Measurements from ENCODE around the gene LCP2. TPM values are rescaled to one million over a fixed set of nuclear protein-coding genes. Genes with fewer than 3 reads are reported as not detected.

The LCP2 gene
- total RNA-seq, 1 donor from 2014 or later = 0.09 TPM

DNA sequence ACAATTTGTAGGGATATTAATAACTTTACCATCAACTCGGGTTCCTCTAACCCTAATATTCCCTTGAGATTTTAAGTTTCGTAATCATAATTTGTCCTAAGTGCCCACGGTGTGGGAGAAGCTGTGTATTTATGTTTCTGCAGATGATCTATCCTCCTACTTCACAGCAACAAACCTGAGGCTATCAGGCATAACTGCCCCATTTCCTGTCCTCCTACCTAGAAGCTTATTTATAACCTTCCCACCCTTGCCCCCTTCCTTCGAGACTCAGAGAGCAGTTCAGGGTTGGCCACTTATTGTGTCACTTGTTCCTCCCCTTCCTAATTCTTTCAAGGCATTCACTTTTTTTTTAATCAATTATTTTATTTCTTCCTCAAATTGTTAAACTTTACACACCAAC is 29.6 kb upstream of the LCP2 start:
- no peaks in the 10 kb centered on the region for H3K36me3 Mint-ChIP-seq (ENCODE audit: low read depth, unreplicated experiment)
- H4K20me1 ChIP-seq (ENCODE audit: insufficient read depth, low read length) = no peaks in the 10 kb centered on the region
- H3K4me1 ChIP-seq (ENCODE audit: insufficient read depth, low read length) = no peaks in the 10 kb centered on the region
- TF ChIP-seq, protein P1, sequence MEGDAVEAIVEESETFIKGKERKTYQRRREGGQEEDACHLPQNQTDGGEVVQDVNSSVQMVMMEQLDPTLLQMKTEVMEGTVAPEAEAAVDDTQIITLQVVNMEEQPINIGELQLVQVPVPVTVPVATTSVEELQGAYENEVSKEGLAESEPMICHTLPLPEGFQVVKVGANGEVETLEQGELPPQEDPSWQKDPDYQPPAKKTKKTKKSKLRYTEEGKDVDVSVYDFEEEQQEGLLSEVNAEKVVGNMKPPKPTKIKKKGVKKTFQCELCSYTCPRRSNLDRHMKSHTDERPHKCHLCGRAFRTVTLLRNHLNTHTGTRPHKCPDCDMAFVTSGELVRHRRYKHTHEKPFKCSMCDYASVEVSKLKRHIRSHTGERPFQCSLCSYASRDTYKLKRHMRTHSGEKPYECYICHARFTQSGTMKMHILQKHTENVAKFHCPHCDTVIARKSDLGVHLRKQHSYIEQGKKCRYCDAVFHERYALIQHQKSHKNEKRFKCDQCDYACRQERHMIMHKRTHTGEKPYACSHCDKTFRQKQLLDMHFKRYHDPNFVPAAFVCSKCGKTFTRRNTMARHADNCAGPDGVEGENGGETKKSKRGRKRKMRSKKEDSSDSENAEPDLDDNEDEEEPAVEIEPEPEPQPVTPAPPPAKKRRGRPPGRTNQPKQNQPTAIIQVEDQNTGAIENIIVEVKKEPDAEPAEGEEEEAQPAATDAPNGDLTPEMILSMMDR (IDR thresholded peaks at IDR 0.05; ENCODE audit: insufficient read depth, low read depth, low read length) = no peak
- no peak for TF ChIP-seq EZH2 (IDR thresholded peaks at IDR 0.05; ENCODE audit: insufficient read depth, low read length)
- no peak overlapping the region for H3K27ac ChIP-seq (ENCODE audit: low read depth, low read length)
- no peak overlapping the region for H3K9ac ChIP-seq (ENCODE audit: low read length)
- H3K9me3 Mint-ChIP-seq (ENCODE audit: unreplicated experiment) = no peaks in the 10 kb centered on the region
- H3K9me3 ChIP-seq (ENCODE audit: insufficient read depth, low read depth, low read length) = no peaks in the 10 kb centered on the region
- H3K4me3 ChIP-seq (ENCODE audit: insufficient read depth, low read depth, low read length) = no peak overlapping the region
- peaks cover 9% of the 10 kb centered on the region for H3K4me1 Mint-ChIP-seq (ENCODE audit: low read depth, unreplicated experiment)
- FAIRE-seq (no peak), DNase-seq (ENCODE audit: low read depth) (no peak)
- H3K36me3 ChIP-seq (ENCODE audit: insufficient read depth, low read length) = no peaks in the 10 kb centered on the region
- no peak overlapping the region for H3K4me3 Mint-ChIP-seq (ENCODE audit: unreplicated experiment)
- H3K4me2 ChIP-seq (ENCODE audit: low read length) = no peak overlapping the region
- H2AFZ ChIP-seq (ENCODE audit: low read depth, low read length) = no peak overlapping the region
- no peaks in the 10 kb centered on the region for H3K79me2 ChIP-seq (ENCODE audit: insufficient read depth, low read length)
- H3K27me3 Mint-ChIP-seq (ENCODE audit: low read depth, unreplicated experiment) = no peaks in the 10 kb centered on the region
- no peak overlapping the region for H3K27ac Mint-ChIP-seq (ENCODE audit: unreplicated experiment)
- H3K27me3 ChIP-seq (ENCODE audit: insufficient read depth, low read length) = peaks cover 7% of the 10 kb centered on the region

DNA sequence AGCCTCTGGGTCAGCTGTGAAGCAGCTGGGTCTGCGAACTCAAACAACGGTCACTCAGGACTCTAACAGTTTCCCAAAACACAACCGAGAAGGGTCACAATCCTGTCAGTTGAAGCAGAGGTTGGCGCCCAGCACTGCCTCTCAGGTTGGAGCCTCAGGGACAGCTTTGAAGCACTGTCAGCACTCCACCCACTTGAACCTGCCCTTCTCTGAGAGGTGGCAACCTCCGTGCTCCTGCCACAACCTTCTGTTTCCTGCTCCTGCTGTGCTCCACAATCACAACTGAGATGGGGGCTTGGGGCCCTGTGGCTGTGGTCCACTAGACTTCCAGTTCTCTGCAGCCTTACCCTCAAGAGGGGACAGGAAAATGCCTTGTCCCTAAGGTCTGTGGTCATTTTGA is 21.7 kb upstream of the LCP2 start:
- no peak overlapping the region for H3K9ac ChIP-seq (ENCODE audit: low read length)
- Mint-ChIP-seq H3K36me3 (ENCODE audit: low read depth, unreplicated experiment) (no peaks in the 10 kb centered on the region), H3K27me3 (ENCODE audit: low read depth, unreplicated experiment) (peaks cover 5% of the 10 kb centered on the region), H3K27ac (ENCODE audit: unreplicated experiment) (no peak overlapping the region), H3K9me3 (ENCODE audit: unreplicated experiment) (peaks cover 2% of the 10 kb centered on the region), H3K4me3 (ENCODE audit: unreplicated experiment) (no peak overlapping the region), H3K4me1 (ENCODE audit: low read depth, unreplicated experiment) (peaks cover 11% of the 10 kb centered on the region)
- no peak overlapping the region for H2AFZ ChIP-seq (ENCODE audit: low read depth, low read length)
- no peaks in the 10 kb centered on the region for H3K9me3 ChIP-seq (ENCODE audit: insufficient read depth, low read depth, low read length)
- TF ChIP-seq, protein P1 (IDR thresholded peaks at IDR 0.05; ENCODE audit: insufficient read depth, low read depth, low read length) = no peak
- no peak for TF ChIP-seq EZH2 (IDR thresholded peaks at IDR 0.05; ENCODE audit: insufficient read depth, low read length)
- no peak for DNase-seq (ENCODE audit: low read depth)
- no peak overlapping the region for H3K27ac ChIP-seq (ENCODE audit: low read depth, low read length)
- no peak for FAIRE-seq
- H4K20me1 ChIP-seq (ENCODE audit: insufficient read depth, low read length) = no peaks in the 10 kb centered on the region
- H3K4me1 ChIP-seq (ENCODE audit: insufficient read depth, low read length) = no peaks in the 10 kb centered on the region
- H3K27me3 ChIP-seq (ENCODE audit: insufficient read depth, low read length) = no peaks in the 10 kb centered on the region
- H3K4me2 ChIP-seq (ENCODE audit: low read length) = no peak overlapping the region
- no peaks in the 10 kb centered on the region for H3K36me3 ChIP-seq (ENCODE audit: insufficient read depth, low read length)
- H3K4me3 ChIP-seq (ENCODE audit: insufficient read depth, low read depth, low read length) = no peak overlapping the region
- H3K79me2 ChIP-seq (ENCODE audit: insufficient read depth, low read length) = no peaks in the 10 kb centered on the region

DNA sequence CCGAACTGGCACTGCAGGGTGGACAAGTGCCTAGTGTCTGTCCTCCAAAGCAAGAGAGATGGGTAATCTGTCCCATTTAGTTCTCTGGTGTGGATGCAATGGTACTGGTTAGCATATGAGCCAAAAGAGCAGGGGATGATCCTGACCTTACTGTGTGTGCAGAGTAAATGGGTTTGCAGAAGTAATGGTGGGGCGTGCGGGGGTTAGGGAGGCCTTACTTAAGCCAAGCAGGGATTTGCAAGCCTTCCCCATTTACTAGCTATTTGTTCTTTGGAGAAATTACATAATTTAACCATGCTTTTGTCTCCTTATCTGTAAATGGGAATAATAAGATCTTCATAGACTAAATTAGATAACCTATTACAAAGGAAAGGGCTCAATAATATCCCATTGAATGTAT is 19.9 kb upstream of the LCP2 start:
- no peak overlapping the region for H2AFZ ChIP-seq (ENCODE audit: low read depth, low read length)
- no peak overlapping the region for H3K27ac Mint-ChIP-seq (ENCODE audit: unreplicated experiment)
- H3K4me3 ChIP-seq (ENCODE audit: insufficient read depth, low read depth, low read length) = no peak overlapping the region
- H3K4me1 Mint-ChIP-seq (ENCODE audit: low read depth, unreplicated experiment) = peaks cover 18% of the 10 kb centered on the region
- H3K27me3 ChIP-seq (ENCODE audit: insufficient read depth, low read length) = no peaks in the 10 kb centered on the region
- H3K27ac ChIP-seq (ENCODE audit: low read depth, low read length) = no peak overlapping the region
- H3K4me2 ChIP-seq (ENCODE audit: low read length) = no peak overlapping the region
- no peak for TF ChIP-seq EZH2 (IDR thresholded peaks at IDR 0.05; ENCODE audit: insufficient read depth, low read length)
- TF ChIP-seq, protein P1 (IDR thresholded peaks at IDR 0.05; ENCODE audit: insufficient read depth, low read depth, low read length) = no peak
- H3K4me3 Mint-ChIP-seq (ENCODE audit: unreplicated experiment) = no peak overlapping the region
- H3K9me3 Mint-ChIP-seq (ENCODE audit: unreplicated experiment) = peaks cover 2% of the 10 kb centered on the region
- H3K4me1 ChIP-seq (ENCODE audit: insufficient read depth, low read length) = no peaks in the 10 kb centered on the region
- no peaks in the 10 kb centered on the region for H3K36me3 ChIP-seq (ENCODE audit: insufficient read depth, low read length)
- no peaks in the 10 kb centered on the region for H3K9me3 ChIP-seq (ENCODE audit: insufficient read depth, low read depth, low read length)
- DNase-seq (ENCODE audit: low read depth) (no peak), FAIRE-seq (no peak)
- peaks cover 2% of the 10 kb centered on the region for H3K36me3 Mint-ChIP-seq (ENCODE audit: low read depth, unreplicated experiment)
- H4K20me1 ChIP-seq (ENCODE audit: insufficient read depth, low read length) = no peaks in the 10 kb centered on the region
- H3K9ac ChIP-seq (ENCODE audit: low read length) = no peak overlapping the region
- peaks cover 5% of the 10 kb centered on the region for H3K27me3 Mint-ChIP-seq (ENCODE audit: low read depth, unreplicated experiment)
- H3K79me2 ChIP-seq (ENCODE audit: insufficient read depth, low read length) = no peaks in the 10 kb centered on the region
